Suprapubic skin (tissue), 4 donors: ENCODE results near the gene CD44. TPM values are rescaled to one million over a fixed set of nuclear protein-coding genes. Genes with fewer than 3 reads are reported as not detected.

Source experiments
- DNase-seq, 2 donors: peaks; one replicate each; pipeline ENCODE4 v3.0.0-alpha.2; 2019; ENCODE audit warnings: low spot score in 2 of 2
- H3K27ac ChIP-seq: fragments of 200-600 bp; sonication (generic); one replicate; pipeline ENCODE4 v1.5.1; 2019
- H3K27me3 ChIP-seq: fragments of 200-600 bp; sonication (generic); one replicate; pipeline ENCODE4 v1.5.1; 2019
- H3K36me3 ChIP-seq: fragments of 200-600 bp; sonication (generic); one replicate; pipeline ENCODE4 v1.5.1; 2019
- H3K4me1 ChIP-seq: fragments of 200-600 bp; sonication (generic); one replicate; pipeline ENCODE4 v1.5.1; 2019
- H3K4me3 ChIP-seq: fragments of 200-600 bp; sonication (generic); one replicate; pipeline ENCODE4 v1.5.1; 2019; ENCODE audit warnings: mild to moderate bottlenecking
- H3K9me3 ChIP-seq: fragments of 200-600 bp; sonication (generic); one replicate; pipeline ENCODE4 v1.5.1; 2019
- CTCF ChIP-seq, 2 donors: fragments of 200-600 bp in 1 of 2; fragments of 450-650 bp in 1 of 2; sonication (generic) in 1 of 2; IDR thresholded peaks; one replicate each; pipeline ENCODE4 v1.5.1; 2016 to 2019; ENCODE audit warnings: antibody characterized with exemption in 2 of 2, mild to moderate bottlenecking in 1 of 2, moderate library complexity in 1 of 2
- EP300 ChIP-seq: sonication (generic); formaldehyde crosslinking; IDR thresholded peaks from one replicate; pipeline ENCODE4 v1.6.1; 2017; ENCODE audit warnings: antibody characterized with exemption
- POLR2A ChIP-seq, 2 donors: fragments of 450-650 bp; IDR thresholded peaks; one replicate each; pipeline ENCODE4 v1.6.1; 2017; ENCODE audit warnings: antibody characterized with exemption in 2 of 2, mild to moderate bottlenecking in 2 of 2, moderate library complexity in 2 of 2
- POLR2AphosphoS5 ChIP-seq, 3 donors: sonication (generic); formaldehyde crosslinking; IDR thresholded peaks; one replicate each; pipeline ENCODE4 v1.6.1; 2017; ENCODE audit warnings: antibody characterized with exemption in 3 of 3
- WGBS: methylation state at CpG from one replicate; pipeline ENCODE4 v1.1.5; 2018; 5-methylcytosine and 5-hydroxymethylcytosine counted together
- total RNA-seq, 4 donors: library from RNA; depleted of rRNA; stranded (reverse); fragments of >200 nt; gene quantifications; one replicate each; pipeline ENCODE4 v1.1.0, GENCODE V29; 2016

CD44 gene
- total RNA-seq, 4 donors from 2014 or later, result 1,361 to 2,207 (median 1,502) TPM

GRCh38 chr11:35241083-35241482 is 102.1 kb downstream of the CD44 start:
- DNase-seq, result no peak
- no peak for TF ChIP-seq EP300
- TF ChIP-seq POLR2AphosphoS5 (IDR thresholded peaks at IDR 0.05), result no peak
- TF ChIP-seq CTCF (IDR thresholded peaks at IDR 0.05), result no peak
- no peak for TF ChIP-seq POLR2A (IDR thresholded peaks at IDR 0.05)
- Histone ChIP-seq H3K9me3 (no peaks in the 10 kb centered on the region), H3K36me3 (no peaks in the 10 kb centered on the region), H3K27me3 (no peaks in the 10 kb centered on the region), H3K27ac (no peak overlapping the region), H3K4me3 (no peak overlapping the region), H3K4me1 (peaks cover 29% of the 10 kb centered on the region)
- 91% methylated on average over 1 of the region's 1 CpG for WGBS

- no peaks in the 10 kb centered on the region for H3K36me3 ChIP-seq
- WGBS, result 83% methylated on average over 1 of the region's 1 CpG
- DNase-seq, result no peak
- TF ChIP-seq CTCF (IDR thresholded peaks at IDR 0.05) (no peak), POLR2AphosphoS5 (IDR thresholded peaks at IDR 0.05) (no peak), POLR2A (IDR thresholded peaks at IDR 0.05) (no peak), EP300 (no peak)
- H3K27me3 ChIP-seq, result no peaks in the 10 kb centered on the region
- H3K9me3 ChIP-seq, result no peaks in the 10 kb centered on the region
- H3K27ac ChIP-seq, result no peak overlapping the region
- no peak overlapping the region for H3K4me3 ChIP-seq
- H3K4me1 ChIP-seq, result peaks cover 25% of the 10 kb centered on the region
Measured at GRCh38 chr11:35241531-35241930, 102.6 kb downstream of the CD44 start.

- Histone ChIP-seq H3K27ac (no peak overlapping the region), H3K27me3 (no peaks in the 10 kb centered on the region), H3K36me3 (no peaks in the 10 kb centered on the region), H3K4me1 (peaks cover 21% of the 10 kb centered on the region), H3K9me3 (no peaks in the 10 kb centered on the region), H3K4me3 (no peak overlapping the region)
- DNase-seq, result no peak
- 87% methylated on average over 3 of the region's 3 CpGs for WGBS
- TF ChIP-seq EP300 (no peak), CTCF (IDR thresholded peaks at IDR 0.05) (no peak), POLR2A (IDR thresholded peaks at IDR 0.05) (no peak), POLR2AphosphoS5 (IDR thresholded peaks at IDR 0.05) (no peak)
Measured at GRCh38 chr11:35242412-35243242, 103.7 kb downstream of the CD44 start.

- 95% methylated on average over 2 of the region's 2 CpGs for WGBS
- Histone ChIP-seq H3K27ac (no peak overlapping the region), H3K4me1 (peaks cover 14% of the 10 kb centered on the region), H3K9me3 (no peaks in the 10 kb centered on the region), H3K4me3 (no peak overlapping the region), H3K27me3 (no peaks in the 10 kb centered on the region), H3K36me3 (no peaks in the 10 kb centered on the region)
- no peak for DNase-seq
- no peak for TF ChIP-seq CTCF (IDR thresholded peaks at IDR 0.05)
- TF ChIP-seq POLR2A (IDR thresholded peaks at IDR 0.05), result no peak
- no peak for TF ChIP-seq POLR2AphosphoS5 (IDR thresholded peaks at IDR 0.05)
- TF ChIP-seq EP300, result no peak
Measured at GRCh38 chr11:35243774-35244173, 104.8 kb downstream of the CD44 start.

- no peak for DNase-seq
- peaks cover 10% of the 10 kb centered on the region for H3K4me1 ChIP-seq
- 83% methylated on average over 4 of the region's 4 CpGs for WGBS
- no peaks in the 10 kb centered on the region for H3K36me3 ChIP-seq
- TF ChIP-seq EP300, result no peak
- no peak for TF ChIP-seq POLR2AphosphoS5 (IDR thresholded peaks at IDR 0.05)
- no peak for TF ChIP-seq CTCF (IDR thresholded peaks at IDR 0.05)
- TF ChIP-seq POLR2A (IDR thresholded peaks at IDR 0.05), result no peak
- no peaks in the 10 kb centered on the region for H3K9me3 ChIP-seq
- no peaks in the 10 kb centered on the region for H3K27me3 ChIP-seq
- H3K4me3 ChIP-seq, result no peak overlapping the region
- H3K27ac ChIP-seq, result peak overlapping the region; percentile 69
Measured at GRCh38 chr11:35245056-35245455, 106.1 kb downstream of the CD44 start.
